ELF-1 (cell line): ENCODE measurements around the gene TNFRSF8.

Experiments used
- DNase-seq: peaks from one replicate; pipeline ENCODE4 v3.0.0-alpha.2; 2016; ENCODE audit warnings: low read depth, low spot score

TNFRSF8 gene

DNA sequence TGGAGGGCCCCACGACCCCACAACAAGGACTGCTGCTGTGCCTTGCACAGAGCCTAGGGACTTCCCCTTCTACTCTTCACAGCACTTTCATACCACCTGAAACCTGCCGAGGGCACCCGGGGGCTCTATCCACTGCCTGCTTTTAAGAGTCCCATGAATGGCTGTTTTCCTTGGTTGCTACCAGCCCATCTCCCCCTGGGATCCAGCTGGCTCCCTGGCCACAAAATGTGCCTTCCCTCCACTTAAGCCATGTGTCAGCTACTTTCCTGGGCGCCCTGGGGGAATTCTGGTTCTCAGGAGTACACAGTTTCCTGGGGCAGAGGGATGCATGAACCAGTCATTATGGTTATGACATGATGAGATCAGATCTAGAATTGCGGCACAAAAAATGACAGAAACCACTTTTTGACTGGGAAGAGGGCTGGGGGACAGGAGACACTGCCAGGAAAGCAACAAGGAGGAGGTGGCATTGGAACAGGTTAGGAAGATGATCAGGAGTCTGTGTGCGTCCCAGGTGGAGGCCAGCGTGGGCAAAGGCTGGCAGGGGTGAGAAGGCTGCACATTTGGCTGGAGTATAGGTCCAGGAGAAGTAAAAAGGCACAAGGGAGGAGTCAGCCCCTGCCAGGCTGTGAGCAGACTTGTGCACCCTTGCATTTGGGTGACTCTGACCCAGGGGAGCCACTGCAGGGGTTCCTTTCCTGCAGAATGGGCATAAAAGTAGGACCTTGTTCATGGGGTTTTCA is 3.2 kb upstream of the TNFRSF8 start:
- DNase-seq, result no peak

DNA sequence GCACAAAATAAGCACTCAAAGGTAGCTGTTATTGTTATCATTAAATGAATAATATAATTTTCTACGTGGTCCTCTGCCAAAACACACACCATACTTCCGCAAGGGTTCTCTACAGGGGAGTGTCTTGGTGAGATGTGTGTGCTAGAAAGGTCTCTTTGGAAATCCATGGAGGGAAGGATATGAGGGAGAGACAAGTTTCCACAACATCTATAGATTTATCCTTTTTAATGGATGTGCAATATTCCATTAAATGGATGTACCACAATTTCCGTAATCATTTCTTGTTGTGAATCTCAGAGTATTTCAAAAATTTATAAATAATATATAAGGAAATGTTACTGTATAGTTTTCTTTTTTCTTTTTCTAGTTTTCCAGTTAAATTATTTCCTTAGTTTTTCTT is 2.6 kb upstream of the TNFRSF8 start:
- no peak for DNase-seq

DNA sequence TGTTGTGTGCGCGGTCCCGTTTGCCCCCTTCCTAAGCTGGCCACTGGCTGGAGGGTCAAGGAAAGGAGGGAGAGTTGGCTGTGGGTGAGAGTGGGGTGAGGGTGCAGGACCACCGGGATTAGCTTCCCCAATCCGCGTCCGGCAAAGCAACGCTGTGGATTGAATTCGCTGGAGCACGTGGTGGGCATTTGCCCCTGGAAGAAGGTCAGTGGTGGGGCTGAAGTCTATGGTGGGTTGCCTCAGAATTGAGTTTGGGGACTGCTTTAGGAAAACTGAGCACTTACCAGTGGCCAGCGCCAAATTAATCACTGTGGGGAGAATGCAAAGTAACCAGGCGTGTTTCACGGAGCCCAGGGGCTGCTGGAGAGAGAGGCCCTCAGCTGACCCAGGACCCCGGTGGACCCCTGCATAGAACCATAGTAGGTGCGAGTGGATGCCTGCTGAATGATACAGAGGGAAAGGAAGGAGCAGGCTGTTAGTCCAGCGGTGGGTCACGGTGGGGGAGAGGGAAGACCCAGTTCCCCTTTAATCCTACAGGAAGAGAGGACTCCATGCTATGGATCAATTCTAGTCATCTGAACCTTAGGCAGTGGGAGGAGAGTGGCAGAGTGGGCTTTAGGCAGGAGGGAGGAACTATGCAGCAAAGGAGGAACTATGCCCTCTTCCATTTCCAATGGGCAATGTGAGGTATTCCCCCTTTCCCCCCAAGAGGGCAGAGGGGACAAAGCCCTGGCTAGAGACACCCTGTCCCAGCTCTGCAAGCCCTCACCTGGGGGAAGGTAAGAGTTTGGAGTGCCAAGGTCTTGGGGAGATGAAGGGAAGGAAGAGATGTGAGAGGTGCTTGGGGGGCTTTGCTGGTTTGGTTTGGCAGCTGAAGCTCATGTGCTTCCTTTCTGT is 1.2 kb downstream of the TNFRSF8 start:
- DNase-seq, result no peak

DNA sequence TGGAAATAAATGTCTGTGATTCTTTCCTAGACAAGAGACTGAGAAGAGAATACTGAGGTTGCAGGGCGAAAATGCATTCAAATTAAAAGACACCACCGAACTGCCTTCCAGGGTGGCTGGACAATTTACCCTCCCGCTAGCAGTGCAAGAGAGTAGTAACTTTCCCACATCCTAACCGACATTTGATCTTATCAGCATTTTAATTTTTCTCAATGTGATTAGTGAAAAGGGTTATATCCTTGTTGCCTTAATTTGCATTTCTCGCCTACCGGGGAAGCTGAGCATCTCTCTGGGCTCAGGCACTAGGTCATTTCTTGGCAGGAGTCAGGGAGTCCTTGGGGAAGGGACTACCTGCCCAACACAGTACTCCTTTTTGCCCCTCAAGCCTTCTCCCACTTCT is 2.8 kb downstream of the TNFRSF8 start:
- no peak for DNase-seq

DNA sequence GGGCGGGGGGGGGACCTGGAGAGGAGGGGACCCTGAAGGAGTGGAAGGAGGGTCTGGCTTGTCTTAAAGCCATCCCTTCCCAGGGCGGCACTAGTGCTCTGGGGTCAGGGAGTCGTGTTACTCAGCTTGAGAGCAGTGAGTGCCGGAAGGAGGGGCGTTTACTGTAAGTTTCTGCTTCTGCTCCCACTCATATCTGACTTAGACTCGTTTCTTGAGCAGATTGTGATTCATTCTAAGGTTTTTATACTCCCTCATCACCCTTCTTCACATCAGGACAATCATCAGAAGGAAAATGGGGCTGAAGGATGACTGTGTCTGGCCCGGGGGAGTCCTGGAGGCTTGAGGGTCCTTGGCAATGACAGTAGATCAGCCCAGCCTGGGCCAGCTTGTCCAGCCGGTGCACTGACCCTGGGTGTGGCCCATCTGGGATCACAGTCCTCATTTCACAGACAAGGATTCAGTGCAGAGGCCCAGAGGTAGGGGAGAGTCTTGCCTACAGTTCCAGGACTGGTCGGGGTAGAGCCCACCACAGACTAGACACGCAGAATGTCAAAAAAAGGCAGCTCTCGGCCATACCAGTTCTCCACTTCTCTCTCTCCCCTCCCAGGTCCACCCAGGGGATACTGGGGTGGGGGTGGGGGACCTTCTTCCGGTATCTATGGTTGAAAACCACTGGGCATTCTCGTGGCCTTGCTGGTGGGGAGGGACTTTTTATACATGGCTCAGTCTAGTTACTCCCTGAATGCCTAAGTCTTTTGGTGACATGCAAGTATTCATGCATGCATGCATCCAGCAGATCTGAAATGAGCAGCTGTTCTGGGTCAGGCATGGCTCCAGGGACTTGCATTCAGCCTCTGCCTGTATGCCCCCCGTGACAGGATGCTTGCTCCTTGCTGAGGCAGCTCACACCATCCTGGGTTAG is 5.1 kb downstream of the TNFRSF8 start:
- peak; percentile 68 for DNase-seq

DNA sequence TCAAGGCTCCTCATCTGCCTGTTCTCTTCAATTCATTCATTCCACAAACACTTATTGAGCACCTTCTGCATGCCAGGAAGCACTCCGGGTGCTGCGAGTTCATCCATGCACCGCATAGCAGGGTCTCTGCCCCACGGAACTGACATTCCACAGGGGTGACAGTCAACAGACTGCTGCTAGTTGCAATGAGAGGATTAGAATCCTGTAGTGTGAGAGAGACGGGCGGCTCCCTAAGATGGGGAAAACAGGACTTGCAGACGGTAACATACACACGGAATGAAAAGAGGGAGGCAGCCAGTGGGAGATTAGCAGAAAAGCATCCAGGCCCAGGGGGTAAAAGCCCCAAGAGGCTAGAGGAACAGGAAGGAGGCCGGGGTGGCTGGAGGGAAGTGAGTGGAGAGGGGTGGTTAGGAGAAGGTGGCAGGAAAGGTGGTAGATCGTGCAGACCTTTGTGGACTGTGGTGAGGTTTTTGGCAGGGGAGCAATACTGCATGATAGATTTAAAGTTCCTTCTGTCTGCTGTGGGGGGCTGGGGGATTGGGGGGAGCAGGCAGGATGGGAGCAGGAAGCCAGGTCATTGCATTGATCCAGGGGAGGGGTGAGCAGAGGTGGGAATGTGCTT is 6.6 kb downstream of the TNFRSF8 start:
- DNase-seq, result peak; percentile 57

DNA sequence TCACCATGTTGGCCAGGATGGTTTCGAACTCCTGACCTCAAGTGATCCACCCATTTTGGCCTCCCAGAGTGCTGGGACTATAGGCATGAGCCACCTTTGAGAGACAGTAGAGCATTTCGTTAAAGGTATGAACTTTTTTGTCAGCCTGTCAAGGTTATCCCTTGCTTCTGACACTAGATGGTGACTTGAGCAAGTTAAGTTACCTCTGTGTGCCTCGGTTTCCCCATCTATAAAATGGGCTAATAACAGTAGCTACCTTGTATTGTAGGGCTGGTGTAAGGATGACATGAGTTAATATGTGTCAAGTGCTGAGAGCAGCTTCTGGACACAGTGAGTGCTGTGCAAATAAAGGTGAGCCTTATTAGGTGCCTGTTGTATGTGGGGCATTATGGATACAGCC is 8.8 kb downstream of the TNFRSF8 start:
- no peak for DNase-seq

DNA sequence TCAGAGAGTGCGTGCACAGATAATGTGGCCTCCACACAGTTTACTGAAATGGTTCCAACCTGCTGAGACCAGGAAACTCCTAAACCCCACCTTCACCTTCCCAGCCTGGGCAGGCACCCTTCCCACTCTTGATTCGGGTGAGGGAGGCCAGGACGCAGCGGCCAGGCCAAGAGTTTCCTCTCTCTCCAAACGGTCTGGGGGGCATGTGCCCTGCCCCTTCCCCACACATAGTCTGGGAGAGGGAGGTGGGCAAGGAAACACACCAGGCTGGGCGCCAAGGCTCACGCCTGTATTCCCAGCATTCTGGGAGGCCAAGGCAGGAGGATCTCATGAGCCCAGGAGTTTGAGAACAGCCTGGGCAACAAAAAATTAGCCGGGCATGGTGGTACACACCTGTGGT is 9.6 kb downstream of the TNFRSF8 start:
- DNase-seq, result no peak

DNA sequence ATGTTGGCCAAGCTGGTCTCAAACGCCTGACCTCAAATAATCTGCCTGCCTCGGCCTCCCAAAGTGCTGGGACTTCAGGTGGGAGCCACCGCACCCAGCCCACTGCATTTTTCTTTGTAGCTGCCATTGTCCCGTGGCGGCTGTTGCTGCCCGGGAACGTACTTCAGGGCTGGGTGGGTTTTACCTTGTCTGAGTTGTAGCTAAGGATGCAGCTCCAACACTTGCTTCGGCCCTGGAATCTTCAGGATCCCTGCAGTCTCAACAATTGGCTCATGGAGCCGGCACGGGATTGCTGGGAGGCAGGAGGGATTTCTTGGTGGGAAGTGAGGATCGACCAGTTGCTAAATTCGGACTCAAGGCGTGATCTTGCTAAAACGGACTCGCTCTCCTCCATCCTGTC is 10.7 kb downstream of the TNFRSF8 start:
- DNase-seq, result no peak

DNA sequence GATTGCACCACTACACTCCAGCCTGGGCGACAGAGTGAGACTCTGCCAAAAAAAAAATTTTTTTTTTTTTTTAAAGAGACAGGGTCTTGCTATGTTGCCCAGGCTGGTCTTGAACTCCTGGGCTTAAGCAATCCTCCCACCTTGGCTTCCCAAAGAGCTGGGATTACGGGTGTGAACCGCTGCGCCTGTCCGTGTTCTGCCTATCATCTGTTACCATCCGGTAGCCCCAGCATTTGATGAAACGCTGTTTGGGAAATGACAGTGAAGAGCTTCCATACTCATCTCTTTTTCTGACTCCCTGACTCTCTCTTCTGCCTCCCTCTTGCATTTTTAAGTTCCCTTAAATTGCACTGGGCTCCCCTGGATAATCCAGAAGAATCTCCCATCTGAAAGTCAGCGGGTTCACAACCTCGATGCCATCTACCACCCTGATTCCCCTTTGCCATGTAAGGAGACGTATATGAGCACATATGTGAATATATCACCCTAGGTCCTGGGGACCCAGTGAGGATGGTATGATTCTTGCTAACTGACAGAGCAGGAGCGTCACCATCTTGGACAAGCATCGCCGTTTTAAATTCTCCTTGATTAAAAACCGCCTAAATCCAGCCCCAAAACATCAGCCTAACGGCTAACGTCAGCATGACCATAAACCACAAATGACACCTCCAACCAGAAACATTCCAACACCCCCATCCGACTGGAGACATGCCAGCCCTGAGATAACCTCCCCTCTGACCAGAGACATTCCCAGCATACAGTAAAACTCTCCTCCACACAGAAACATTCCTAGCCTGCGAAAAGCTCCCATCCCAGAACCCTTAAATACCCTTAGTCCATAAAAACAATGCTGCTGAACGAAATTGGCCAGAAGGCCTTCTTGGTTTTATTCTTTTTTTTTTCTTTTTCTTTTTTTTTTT is 12.4 kb downstream of the TNFRSF8 start:
- peak; percentile 86 for DNase-seq

DNA sequence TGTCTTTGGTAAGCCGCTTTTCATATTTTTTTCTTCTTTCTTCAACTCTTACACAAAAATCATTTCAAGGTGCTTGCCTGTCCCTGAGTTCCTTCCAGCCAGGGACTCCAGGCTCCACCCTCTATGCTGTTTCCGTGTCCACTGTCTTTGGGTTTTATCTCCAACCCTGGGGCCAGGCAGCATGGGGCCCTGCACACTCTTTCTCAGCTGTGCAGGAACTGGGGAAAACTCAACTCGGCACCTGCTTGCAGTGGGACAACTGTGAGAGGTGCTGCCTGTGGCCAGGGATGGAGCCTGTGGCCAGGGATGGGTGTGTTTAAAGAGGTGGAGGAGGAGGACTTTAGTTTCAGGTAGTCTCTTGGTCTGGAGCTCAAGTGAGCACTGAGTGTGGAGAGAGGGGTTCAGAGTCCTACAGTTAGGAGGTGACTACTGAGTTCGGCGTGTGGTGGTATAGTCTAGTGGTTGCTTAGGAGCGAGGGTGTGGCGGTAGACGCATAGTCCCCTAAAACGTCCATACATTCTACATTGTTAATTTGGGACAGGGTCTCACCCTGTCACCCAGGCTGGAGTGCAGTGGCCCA is 13.4 kb downstream of the TNFRSF8 start:
- peak; percentile 47 for DNase-seq

DNA sequence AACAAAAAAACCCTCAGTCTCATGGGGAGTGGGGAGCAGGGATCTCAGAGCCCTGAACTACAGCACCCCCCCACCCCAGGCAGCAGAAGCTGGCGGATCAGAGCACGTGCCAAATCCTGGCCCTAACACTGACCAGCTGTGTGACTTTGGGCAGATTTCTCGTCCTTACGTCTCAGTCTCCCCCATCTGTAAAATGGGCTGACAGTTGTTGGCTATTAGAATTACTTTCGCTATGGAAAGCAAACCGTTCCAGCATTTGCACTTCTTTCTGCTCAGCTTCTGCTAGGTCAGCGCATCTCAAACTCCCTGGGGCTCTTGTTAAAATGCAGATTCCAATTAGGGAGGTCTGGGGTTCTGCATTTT is 15.5 kb downstream of the TNFRSF8 start:
- DNase-seq, result no peak

DNA sequence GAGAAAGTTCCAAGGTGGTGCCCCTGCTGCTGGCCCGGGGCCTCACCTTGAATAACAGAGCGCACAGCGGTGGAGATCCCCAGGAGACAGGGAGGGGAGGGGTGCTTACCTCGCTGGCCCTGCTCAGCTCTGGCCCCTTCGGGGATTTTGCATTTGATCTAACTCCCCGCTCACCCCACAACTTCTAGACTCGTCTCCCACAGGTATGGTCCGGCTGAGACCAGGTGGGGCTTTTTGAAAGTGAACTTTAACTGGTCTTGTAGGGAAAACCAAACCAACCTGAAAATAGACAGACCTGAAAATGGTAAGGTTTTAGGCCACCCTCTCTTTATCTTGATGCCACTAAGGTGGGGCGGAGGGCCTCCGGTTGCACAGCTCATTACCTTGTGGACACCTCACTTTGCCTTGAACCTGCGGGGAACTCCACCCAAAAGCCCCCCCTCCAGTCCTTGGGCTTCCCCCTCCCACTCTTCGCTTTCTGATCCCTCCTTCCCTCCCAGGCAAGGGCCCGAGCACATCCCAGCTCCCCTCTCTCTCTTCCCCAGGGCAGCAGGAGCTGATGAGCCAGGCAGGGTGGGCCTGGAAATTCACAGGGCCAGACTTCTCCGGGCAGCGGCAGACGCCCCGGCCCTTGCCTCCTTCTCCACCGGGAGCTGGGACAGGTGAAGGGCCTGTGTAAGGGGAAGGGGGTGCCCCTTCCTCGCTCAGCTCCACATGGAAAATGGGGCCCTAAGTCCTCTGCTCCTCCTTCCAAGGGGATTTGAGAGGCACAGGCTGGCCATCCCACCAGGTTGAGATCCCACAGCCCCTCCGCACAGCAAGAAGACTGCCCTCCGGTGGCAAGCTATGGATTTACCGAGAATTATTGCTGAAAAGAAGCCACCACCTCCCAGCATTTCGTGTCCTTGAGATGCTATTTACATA is 16.1 kb downstream of the TNFRSF8 start:
- DNase-seq, result peak; percentile 88

DNA sequence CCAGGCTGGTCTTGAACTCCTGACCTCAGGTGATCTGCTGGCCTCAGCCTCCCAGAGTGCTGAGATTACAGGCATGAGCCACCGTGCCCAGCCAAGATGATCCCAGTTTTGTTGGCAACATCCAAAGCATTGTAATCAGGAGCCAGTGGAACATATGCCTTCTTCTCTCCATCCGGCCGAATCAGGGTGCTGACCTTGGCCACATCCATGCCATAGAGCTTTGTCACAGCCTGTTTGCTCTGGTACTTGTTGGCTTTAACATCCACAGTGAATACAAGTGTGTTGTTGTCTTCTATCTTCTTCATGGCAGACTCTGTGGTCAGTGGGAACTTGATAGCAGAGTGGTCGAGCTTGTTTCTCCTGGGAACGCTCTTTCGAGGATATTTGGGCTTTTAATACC is 17.1 kb downstream of the TNFRSF8 start:
- no peak for DNase-seq

DNA sequence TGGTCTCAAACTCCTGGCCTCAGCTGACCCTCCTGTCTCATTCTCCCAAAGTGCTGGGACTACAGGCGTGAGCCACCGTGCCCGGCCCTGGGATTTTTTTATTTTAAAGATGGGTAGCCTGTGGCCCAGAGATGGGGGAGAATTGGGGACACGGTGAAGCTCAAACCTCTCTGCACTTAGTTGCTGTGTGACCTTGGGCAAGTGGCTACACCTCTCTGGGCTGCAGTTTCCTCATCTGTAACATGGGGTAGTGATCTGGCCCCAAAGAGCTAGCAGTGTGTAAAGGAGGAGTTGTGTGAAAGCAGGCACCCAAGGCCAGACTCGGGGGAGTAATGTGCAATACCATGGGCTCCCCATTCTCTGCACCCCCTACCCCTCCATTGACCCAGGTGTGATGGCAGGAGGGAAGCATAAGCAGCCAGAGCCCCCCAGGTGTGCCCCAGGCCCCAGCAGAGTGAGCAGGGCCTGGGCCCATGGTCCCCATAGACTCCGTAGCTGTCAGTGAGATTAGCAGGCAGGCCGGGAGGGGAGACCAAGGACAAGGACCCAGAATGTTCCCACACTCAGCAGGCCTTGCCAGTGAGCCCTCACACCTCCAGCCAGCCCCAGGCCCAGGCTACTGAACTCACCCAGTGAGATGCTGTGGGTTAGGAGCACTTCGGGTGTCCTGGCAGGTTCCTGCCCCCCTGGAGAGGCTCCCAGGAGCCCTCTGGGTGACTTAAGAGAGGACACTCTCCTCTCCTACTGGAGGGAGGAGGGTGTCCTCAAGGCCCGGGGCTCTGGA is 17.9 kb downstream of the TNFRSF8 start:
- no peak for DNase-seq

DNA sequence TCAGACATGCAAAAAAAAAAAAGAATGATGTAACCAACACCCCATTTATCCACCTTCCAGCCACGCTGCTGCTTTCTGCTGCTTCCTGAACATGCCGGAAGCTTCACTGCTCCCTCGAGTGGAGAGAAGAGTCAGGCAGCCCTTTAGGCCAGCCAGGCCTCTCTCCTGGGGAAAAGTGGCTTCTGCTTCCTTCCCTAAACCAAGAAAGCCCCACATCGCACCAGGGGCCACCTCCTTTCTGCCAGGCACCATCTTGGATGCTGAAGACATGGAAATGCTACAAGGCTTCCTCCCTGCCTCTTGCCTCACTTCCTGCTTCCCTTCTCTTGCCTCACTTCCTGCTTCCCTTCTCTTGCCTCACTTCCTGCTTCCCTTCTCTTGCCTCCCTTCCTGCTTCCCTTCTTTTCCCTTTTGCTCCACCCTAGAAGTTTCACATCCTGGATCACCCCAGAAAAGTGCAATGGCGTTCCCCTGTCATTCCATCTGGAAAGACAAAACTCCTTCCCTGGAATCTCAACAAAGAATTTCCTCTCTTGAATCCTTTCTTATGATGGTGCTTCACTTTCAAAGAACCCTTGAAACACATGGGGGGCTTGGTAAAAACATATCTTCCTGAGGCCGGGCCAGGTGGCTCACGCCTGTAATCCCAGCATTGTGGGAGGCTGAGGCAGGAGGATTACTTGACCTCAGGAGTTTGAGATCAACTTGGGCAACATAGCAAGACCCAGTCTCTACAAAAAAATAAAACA is 18.7 kb downstream of the TNFRSF8 start:
- DNase-seq, result no peak

DNA sequence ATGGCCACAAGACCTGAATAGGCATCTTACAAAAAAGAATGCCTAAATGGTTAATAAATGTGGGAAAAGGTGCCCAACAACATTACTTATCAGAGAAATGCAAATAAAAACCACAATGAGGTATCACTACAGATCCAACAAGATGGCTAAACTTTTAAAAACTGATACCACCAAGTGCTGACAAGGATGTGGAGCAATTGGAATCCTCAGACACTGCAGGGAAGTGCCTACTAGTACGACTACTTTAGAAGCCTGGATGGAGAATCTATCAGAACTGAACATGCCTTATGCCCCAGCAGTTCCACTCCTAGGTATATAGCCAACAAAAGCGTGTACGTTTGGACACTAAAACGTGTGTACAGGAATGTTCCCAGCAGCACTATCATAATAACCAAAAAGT is 19.9 kb downstream of the TNFRSF8 start:
- DNase-seq, result no peak
